ENCODE data around the gene LMOD2. TPM values are rescaled to one million over a fixed set of nuclear protein-coding genes. Genes with fewer than 3 reads are reported as not detected.
A peak's percentile ranks its signal among the peaks of the same experiment; 100 is the strongest.
"Not testable (repeated sequence)": the region's sequence is repeated elsewhere in the genome, so short reads cannot be mapped to it uniquely, and the experiment has no call there.

LMOD2 gene
- total RNA-seq, 1 donor from 2014 or later, result not detected

GRCh38 chr7:123632808-123633207, 22.9 kb upstream of the LMOD2 start:
- no peaks in the 10 kb centered on the region for H3K36me3 Mint-ChIP-seq (ENCODE audit: unreplicated experiment)
- H3K27me3 Mint-ChIP-seq (ENCODE audit: unreplicated experiment), result no peaks in the 10 kb centered on the region
- H3K4me3 Mint-ChIP-seq (ENCODE audit: unreplicated experiment), result no peak overlapping the region
- TF ChIP-seq CTCF (IDR thresholded peaks at IDR 0.05; ENCODE audit: partially characterized antibody, unreplicated experiment), result no peak
- H3K9me3 Mint-ChIP-seq (ENCODE audit: unreplicated experiment), result no peaks in the 10 kb centered on the region
- no peak for DNase-seq
- H3K27ac Mint-ChIP-seq (ENCODE audit: unreplicated experiment), result no peak overlapping the region
- H3K4me1 Mint-ChIP-seq (ENCODE audit: low read depth, unreplicated experiment), result peaks cover 7% of the 10 kb centered on the region

GRCh38 chr7:123633553-123633952, 22.1 kb upstream of the LMOD2 start:
- Mint-ChIP-seq H3K27me3 (ENCODE audit: unreplicated experiment) (no peaks in the 10 kb centered on the region), H3K4me1 (ENCODE audit: low read depth, unreplicated experiment) (peaks cover 7% of the 10 kb centered on the region), H3K9me3 (ENCODE audit: unreplicated experiment) (no peaks in the 10 kb centered on the region), H3K36me3 (ENCODE audit: unreplicated experiment) (no peaks in the 10 kb centered on the region), H3K4me3 (ENCODE audit: unreplicated experiment) (no peak overlapping the region), H3K27ac (ENCODE audit: unreplicated experiment) (no peak overlapping the region)
- TF ChIP-seq CTCF (IDR thresholded peaks at IDR 0.05; ENCODE audit: partially characterized antibody, unreplicated experiment), result no peak
- DNase-seq, result no peak

- not testable (repeated sequence) for H3K9me3 Mint-ChIP-seq (ENCODE audit: unreplicated experiment); DNase-seq; H3K27me3 Mint-ChIP-seq (ENCODE audit: unreplicated experiment); H3K4me1 Mint-ChIP-seq (ENCODE audit: low read depth, unreplicated experiment); H3K36me3 Mint-ChIP-seq (ENCODE audit: unreplicated experiment); H3K27ac Mint-ChIP-seq (ENCODE audit: unreplicated experiment); H3K4me3 Mint-ChIP-seq (ENCODE audit: unreplicated experiment)
These were observed 21.6 kb upstream of the LMOD2 start for GRCh38 chr7:123634011-123634573.

GRCh38 chr7:123635551-123636359, 19.9 kb upstream of the LMOD2 start:
- Mint-ChIP-seq H3K4me3 (ENCODE audit: unreplicated experiment) (no peak overlapping the region), H3K4me1 (ENCODE audit: low read depth, unreplicated experiment) (peaks cover 10% of the 10 kb centered on the region), H3K9me3 (ENCODE audit: unreplicated experiment) (no peaks in the 10 kb centered on the region), H3K27ac (ENCODE audit: unreplicated experiment) (no peak overlapping the region), H3K36me3 (ENCODE audit: unreplicated experiment) (no peaks in the 10 kb centered on the region), H3K27me3 (ENCODE audit: unreplicated experiment) (no peaks in the 10 kb centered on the region)
- no peak for DNase-seq
- peak; percentile 34 for TF ChIP-seq CTCF (IDR thresholded peaks at IDR 0.05; ENCODE audit: partially characterized antibody, unreplicated experiment)

GRCh38 chr7:123637203-123637602, 18.5 kb upstream of the LMOD2 start:
- Mint-ChIP-seq H3K4me3 (ENCODE audit: unreplicated experiment) (no peak overlapping the region), H3K36me3 (ENCODE audit: unreplicated experiment) (no peaks in the 10 kb centered on the region), H3K9me3 (ENCODE audit: unreplicated experiment) (no peaks in the 10 kb centered on the region), H3K4me1 (ENCODE audit: low read depth, unreplicated experiment) (peaks cover 10% of the 10 kb centered on the region), H3K27ac (ENCODE audit: unreplicated experiment) (peak overlapping the region; percentile 14), H3K27me3 (ENCODE audit: unreplicated experiment) (no peaks in the 10 kb centered on the region)
- no peak for DNase-seq
- TF ChIP-seq CTCF (IDR thresholded peaks at IDR 0.05; ENCODE audit: partially characterized antibody, unreplicated experiment), result no peak

Measured in glutamatergic neuron (in vitro differentiated cells).